Testis (tissue), 3 donors: ENCODE data around the gene MAS1. TPM values are rescaled to one million over a fixed set of nuclear protein-coding genes. Genes with fewer than 3 reads are reported as not detected.

Source experiments
- DNase-seq: peaks from one replicate; pipeline ENCODE4 v3.0.0-alpha.2; 2019
- H3K27ac ChIP-seq, 2 donors: fragments of 200-600 bp; sonication (generic); one replicate each; pipeline ENCODE4 v1.5.1; 2019
- H3K27me3 ChIP-seq: fragments of 200-600 bp; sonication (generic); one replicate; pipeline ENCODE4 v1.5.1; 2019
- H3K36me3 ChIP-seq: fragments of 200-600 bp; sonication (generic); one replicate; pipeline ENCODE4 v1.5.1; 2017; ENCODE audit warnings: low read depth; ENCODE audit errors: missing control alignments
- H3K4me1 ChIP-seq: fragments of 200-600 bp; sonication (generic); one replicate; pipeline ENCODE4 v1.5.1; 2019
- H3K4me3 ChIP-seq, 2 donors: fragments of 200-600 bp; sonication (generic); one replicate each; pipeline ENCODE4 v1.5.1; 2017 to 2019
- H3K9me3 ChIP-seq: fragments of 200-600 bp; sonication (generic); one replicate; pipeline ENCODE4 v1.5.1; 2017
- POLR2A ChIP-seq: fragments of 450-650 bp; IDR thresholded peaks from one replicate; pipeline ENCODE4 v1.6.1; 2017; ENCODE audit warnings: antibody characterized with exemption, mild to moderate bottlenecking, moderate library complexity
- WGBS, 2 donors: methylation state at CpG; one replicate each; pipeline ENCODE4 v1.1.5; 2018; 5-methylcytosine and 5-hydroxymethylcytosine counted together
- intact Hi-C: fragments of 100-400 bp; cut with DNase I; formaldehyde crosslinking; loops from one replicate; pipeline ENCODE4 v1.15.1; 2023; ENCODE audit warnings: low total_unique reads
- polyA plus RNA-seq: library from polyadenylated mRNA; stranded (reverse); fragments of 350-450 nt; fragmentation: Illumina TruSeq; extraction: RNeasy Lipid Tissue Mini Kit (QIAGEN cat#74804); gene quantifications from one replicate; pipeline ENCODE4 v1.2.3, GENCODE V29; 2014; ENCODE audit warnings: low read depth, low replicate concordance; ENCODE audit not compliant: insufficient read depth
- total RNA-seq, 2 donors: library from RNA; depleted of rRNA; stranded (reverse); fragments of >200 nt; gene quantifications; one replicate each; pipeline ENCODE4 v1.2.3, GENCODE V29; 2016
- TF ChIP-seq, protein P1 (sequence below), 3 experiments: fragments of 450-650 bp in 2 of 3; fragments of 200-600 bp in 1 of 3; sonication (generic) in 1 of 3; IDR thresholded peaks; one replicate each; pipeline ENCODE4 v1.5.1; 2016 to 2019; ENCODE audit warnings: antibody characterized with exemption in 3 of 3, mild to moderate bottlenecking in 2 of 3, moderate library complexity in 1 of 3

The MAS1 gene
- total and polyA plus RNA-seq, 3 donors from 2014 or later, result 0.16 to 0.39 (median 0.19) TPM

GRCh38 chr6:159926542-159927203 lies 35.9 kb downstream of the MAS1 start:
- intact Hi-C loops, result no loop called here
- DNase-seq, result no peak
- Histone ChIP-seq H3K27ac (no peak overlapping the region), H3K36me3 (no peaks in the 10 kb centered on the region), H3K9me3 (no peaks in the 10 kb centered on the region), H3K4me3 (no peak overlapping the region), H3K27me3 (no peaks in the 10 kb centered on the region), H3K4me1 (no peaks in the 10 kb centered on the region)
- WGBS, 2 donors, result 79 to 83% methylated on average over 5 of the region's 5 CpGs
- TF ChIP-seq, protein P1, sequence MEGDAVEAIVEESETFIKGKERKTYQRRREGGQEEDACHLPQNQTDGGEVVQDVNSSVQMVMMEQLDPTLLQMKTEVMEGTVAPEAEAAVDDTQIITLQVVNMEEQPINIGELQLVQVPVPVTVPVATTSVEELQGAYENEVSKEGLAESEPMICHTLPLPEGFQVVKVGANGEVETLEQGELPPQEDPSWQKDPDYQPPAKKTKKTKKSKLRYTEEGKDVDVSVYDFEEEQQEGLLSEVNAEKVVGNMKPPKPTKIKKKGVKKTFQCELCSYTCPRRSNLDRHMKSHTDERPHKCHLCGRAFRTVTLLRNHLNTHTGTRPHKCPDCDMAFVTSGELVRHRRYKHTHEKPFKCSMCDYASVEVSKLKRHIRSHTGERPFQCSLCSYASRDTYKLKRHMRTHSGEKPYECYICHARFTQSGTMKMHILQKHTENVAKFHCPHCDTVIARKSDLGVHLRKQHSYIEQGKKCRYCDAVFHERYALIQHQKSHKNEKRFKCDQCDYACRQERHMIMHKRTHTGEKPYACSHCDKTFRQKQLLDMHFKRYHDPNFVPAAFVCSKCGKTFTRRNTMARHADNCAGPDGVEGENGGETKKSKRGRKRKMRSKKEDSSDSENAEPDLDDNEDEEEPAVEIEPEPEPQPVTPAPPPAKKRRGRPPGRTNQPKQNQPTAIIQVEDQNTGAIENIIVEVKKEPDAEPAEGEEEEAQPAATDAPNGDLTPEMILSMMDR (IDR thresholded peaks at IDR 0.05), result no peak
- TF ChIP-seq POLR2A, result no peak

DNA sequence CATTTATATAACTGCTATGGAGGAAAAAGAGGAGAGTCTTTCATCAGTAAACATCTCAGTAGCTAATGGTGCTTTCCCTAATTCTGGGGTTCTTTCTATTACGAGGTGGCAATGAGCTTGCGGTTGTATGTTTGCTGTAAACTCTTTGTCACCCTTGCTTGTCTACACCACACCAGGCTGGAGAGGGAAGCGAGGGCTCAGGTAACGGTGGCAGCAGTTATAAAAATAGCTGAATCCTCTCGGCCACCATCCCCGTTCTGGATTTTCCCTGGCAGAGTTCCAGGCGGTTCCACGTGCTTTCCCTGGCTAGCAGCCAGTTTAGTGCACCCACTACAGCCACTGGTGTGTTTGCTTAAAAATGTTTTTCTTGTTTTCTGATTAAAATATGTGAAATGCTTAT lies 39.0 kb downstream of the MAS1 start:
- no peaks in the 10 kb centered on the region for H3K36me3 ChIP-seq
- TF ChIP-seq, protein P1 (IDR thresholded peaks at IDR 0.05), result no peak
- TF ChIP-seq POLR2A, result no peak
- H3K4me3 ChIP-seq, result no peak overlapping the region
- H3K27ac ChIP-seq, result no peak overlapping the region
- no peaks in the 10 kb centered on the region for H3K27me3 ChIP-seq
- H3K9me3 ChIP-seq, result no peaks in the 10 kb centered on the region
- H3K4me1 ChIP-seq, result no peaks in the 10 kb centered on the region
- 41 to 56% methylated on average over 8 of the region's 8 CpGs for WGBS, 2 donors
- no peak for DNase-seq
- intact Hi-C loops, result no loop called here

- Histone ChIP-seq H3K36me3 (no peaks in the 10 kb centered on the region), H3K4me3 (no peak overlapping the region), H3K27me3 (no peaks in the 10 kb centered on the region), H3K4me1 (no peaks in the 10 kb centered on the region), H3K9me3 (no peaks in the 10 kb centered on the region), H3K27ac (no peak overlapping the region)
- 97 to 98% methylated on average over 3 of the region's 3 CpGs for WGBS, 2 donors
- DNase-seq, result no peak
- intact Hi-C loops, result no loop called here
- TF ChIP-seq POLR2A, result no peak
- TF ChIP-seq, protein P1 (IDR thresholded peaks at IDR 0.05), result no peak
These were observed 40.3 kb downstream of the MAS1 start for GRCh38 chr6:159931112-159931511.

- Histone ChIP-seq H3K9me3 (no peaks in the 10 kb centered on the region), H3K4me3 (no peak overlapping the region), H3K27ac (no peak overlapping the region), H3K4me1 (no peaks in the 10 kb centered on the region), H3K36me3 (no peaks in the 10 kb centered on the region), H3K27me3 (no peaks in the 10 kb centered on the region)
- DNase-seq, result no peak
- TF ChIP-seq, protein P1 (IDR thresholded peaks at IDR 0.05), result no peak
- no peak for TF ChIP-seq POLR2A
- WGBS, 2 donors, result 51 to 60% methylated on average over 4 of the region's 4 CpGs
- intact Hi-C loops, result no loop called here
These were observed 41.1 kb downstream of the MAS1 start for GRCh38 chr6:159931846-159932245.

GRCh38 chr6:159933077-159933476 lies 42.3 kb downstream of the MAS1 start:
- Histone ChIP-seq H3K9me3 (no peaks in the 10 kb centered on the region), H3K36me3 (no peaks in the 10 kb centered on the region), H3K27ac (no peak overlapping the region), H3K4me3 (no peak overlapping the region), H3K4me1 (no peaks in the 10 kb centered on the region), H3K27me3 (no peaks in the 10 kb centered on the region)
- whole genome bisulfite sequencing, 2 donors, result 88 to 93% methylated on average over 1 of the region's 1 CpG
- intact Hi-C loops, result no loop called here
- DNase-seq, result peak; percentile 49
- TF ChIP-seq, protein P1 (IDR thresholded peaks at IDR 0.05), result no peak
- no peak for TF ChIP-seq POLR2A
